ENCODE data around the gene HNRNPUL2. TPM values are rescaled to one million over a fixed set of nuclear protein-coding genes. Genes with fewer than 3 reads are reported as not detected.

HNRNPUL2 gene
- total RNA-seq, 4 donors from 2014 or later: 38.7 to 68.8 (median 50.3) TPM

DNA sequence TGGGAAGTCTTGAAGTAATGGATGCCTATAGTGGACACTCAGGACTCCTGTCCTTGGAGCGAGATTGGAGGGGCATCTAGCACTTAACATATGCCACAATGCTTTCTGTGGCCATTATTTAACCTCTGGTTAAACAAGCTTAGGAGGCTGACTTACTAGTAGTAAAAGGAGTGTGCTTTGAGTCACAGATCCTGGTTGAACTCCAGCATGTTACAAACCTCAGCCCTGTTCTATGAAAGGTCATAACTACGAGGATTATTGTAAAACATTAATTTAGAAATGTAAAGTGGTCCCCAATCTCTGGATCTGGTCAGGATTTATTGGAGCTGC is 54.1 kb downstream of the HNRNPUL2 start:
- Histone ChIP-seq H3K27me3 (no peaks in the 10 kb centered on the region), H3K27ac (peak overlapping the region in 2 of 4 donors; percentile 23 to 91), H3K4me3 (peak overlapping the region in 1 of 4 donors; percentile 81), H3K36me3 (peaks cover 0 to 38% (median 0%) of the 10 kb centered on the region in 3 donors), H3K9me3 (no peaks in the 10 kb centered on the region), H3K4me1 (peaks cover 0 to 52% (median 15%) of the 10 kb centered on the region in 4 donors)
- no peak for TF ChIP-seq POLR2A (IDR thresholded peaks at IDR 0.05)
- TF ChIP-seq, protein P1, sequence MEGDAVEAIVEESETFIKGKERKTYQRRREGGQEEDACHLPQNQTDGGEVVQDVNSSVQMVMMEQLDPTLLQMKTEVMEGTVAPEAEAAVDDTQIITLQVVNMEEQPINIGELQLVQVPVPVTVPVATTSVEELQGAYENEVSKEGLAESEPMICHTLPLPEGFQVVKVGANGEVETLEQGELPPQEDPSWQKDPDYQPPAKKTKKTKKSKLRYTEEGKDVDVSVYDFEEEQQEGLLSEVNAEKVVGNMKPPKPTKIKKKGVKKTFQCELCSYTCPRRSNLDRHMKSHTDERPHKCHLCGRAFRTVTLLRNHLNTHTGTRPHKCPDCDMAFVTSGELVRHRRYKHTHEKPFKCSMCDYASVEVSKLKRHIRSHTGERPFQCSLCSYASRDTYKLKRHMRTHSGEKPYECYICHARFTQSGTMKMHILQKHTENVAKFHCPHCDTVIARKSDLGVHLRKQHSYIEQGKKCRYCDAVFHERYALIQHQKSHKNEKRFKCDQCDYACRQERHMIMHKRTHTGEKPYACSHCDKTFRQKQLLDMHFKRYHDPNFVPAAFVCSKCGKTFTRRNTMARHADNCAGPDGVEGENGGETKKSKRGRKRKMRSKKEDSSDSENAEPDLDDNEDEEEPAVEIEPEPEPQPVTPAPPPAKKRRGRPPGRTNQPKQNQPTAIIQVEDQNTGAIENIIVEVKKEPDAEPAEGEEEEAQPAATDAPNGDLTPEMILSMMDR (IDR thresholded peaks at IDR 0.05): no peak
- DNase-seq: no peak

DNA sequence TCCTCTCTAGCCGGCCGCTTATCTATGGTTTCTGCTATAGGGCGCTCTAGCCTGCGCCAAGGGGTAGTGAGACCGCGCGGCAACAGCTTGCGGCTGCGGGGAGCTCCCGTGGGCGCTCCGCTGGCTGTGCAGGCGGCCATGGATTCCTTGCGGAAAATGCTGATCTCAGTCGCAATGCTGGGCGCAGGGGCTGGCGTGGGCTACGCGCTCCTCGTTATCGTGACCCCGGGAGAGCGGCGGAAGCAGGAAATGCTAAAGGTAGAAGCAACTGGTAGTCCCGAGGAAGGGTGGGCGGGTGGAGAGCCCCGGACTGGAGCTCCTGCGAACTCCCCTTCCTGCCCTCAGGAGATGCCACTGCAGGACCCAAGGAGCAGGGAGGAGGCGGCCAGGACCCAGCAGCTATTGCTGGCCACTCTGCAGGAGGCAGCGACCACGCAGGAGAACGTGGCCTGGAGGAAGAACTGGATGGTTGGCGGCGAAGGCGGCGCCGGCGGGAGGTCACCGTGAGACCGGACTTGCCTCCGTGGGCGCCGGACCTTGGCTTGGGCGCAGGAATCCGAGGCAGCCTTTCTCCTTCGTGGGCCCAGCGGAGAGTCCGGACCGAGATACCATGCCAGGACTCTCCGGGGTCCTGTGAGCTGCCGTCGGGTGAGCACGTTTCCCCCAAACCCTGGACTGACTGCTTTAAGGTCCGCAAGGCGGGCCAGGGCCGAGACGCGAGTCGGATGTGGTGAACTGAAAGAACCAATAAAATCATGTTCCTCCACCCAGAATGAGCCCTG is 55.5 kb downstream of the HNRNPUL2 start, which contains the start of the genes LBHD1 and UQCC3:
LBHD1 (minus strand) TSS at position 660 of the 782 bp plus-strand sequence. CDS start 2,236 bp downstream, outside the sequence.
UQCC3 (plus strand) TSS at position 66 of the 782 bp plus-strand sequence; CDS start at position 139, 73 bp downstream.
- Histone ChIP-seq H3K4me1 (peaks cover 0 to 52% (median 16%) of the 10 kb centered on the region in 4 donors), H3K27me3 (no peaks in the 10 kb centered on the region), H3K9me3 (no peaks in the 10 kb centered on the region), H3K4me3 (peak within 1 kb of the TSS; percentile 73 to 81 (median 75)), H3K27ac (peak within 1 kb of the TSS; percentile 88 to 95 (median 90)), H3K36me3 (peaks cover 0 to 26% (median 0%) of the 10 kb centered on the region in 3 donors)
- peak; percentile 83 to 89 (median 85) for DNase-seq
- TF ChIP-seq, protein P1 (IDR thresholded peaks at IDR 0.05): no peak
- peak; percentile 56 to 73 for TF ChIP-seq POLR2A (IDR thresholded peaks at IDR 0.05)

DNA sequence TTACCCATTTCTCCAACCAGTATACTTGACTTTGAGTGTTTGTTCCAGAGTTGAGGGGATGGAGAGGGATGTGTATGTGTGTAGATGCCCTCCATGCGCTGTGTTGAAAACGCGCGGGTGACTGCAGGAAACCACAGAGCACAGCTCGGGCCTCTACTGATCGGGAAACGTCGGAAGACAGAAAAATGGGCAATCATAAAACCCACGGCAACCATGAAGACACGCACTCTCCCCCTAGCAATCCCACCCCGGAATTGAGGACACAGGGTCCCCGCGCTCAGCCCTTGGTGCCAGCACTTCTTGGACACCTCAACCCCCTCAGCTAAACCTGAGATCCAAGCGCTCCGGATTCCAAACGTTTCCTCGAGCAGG is 56.0 kb downstream of the HNRNPUL2 start:
- peaks cover 0 to 21% (median 0%) of the 10 kb centered on the region in 3 donors for H3K36me3 ChIP-seq
- peaks cover 0 to 56% (median 22%) of the 10 kb centered on the region in 4 donors for H3K4me1 ChIP-seq
- H3K9me3 ChIP-seq: no peaks in the 10 kb centered on the region
- TF ChIP-seq POLR2A (IDR thresholded peaks at IDR 0.05): no peak
- TF ChIP-seq, protein P1 (IDR thresholded peaks at IDR 0.05): no peak
- no peaks in the 10 kb centered on the region for H3K27me3 ChIP-seq
- peak overlapping the region; percentile 88 to 95 (median 90) for H3K27ac ChIP-seq
- peak overlapping the region; percentile 73 to 81 (median 75) for H3K4me3 ChIP-seq
- no peak for DNase-seq

DNA sequence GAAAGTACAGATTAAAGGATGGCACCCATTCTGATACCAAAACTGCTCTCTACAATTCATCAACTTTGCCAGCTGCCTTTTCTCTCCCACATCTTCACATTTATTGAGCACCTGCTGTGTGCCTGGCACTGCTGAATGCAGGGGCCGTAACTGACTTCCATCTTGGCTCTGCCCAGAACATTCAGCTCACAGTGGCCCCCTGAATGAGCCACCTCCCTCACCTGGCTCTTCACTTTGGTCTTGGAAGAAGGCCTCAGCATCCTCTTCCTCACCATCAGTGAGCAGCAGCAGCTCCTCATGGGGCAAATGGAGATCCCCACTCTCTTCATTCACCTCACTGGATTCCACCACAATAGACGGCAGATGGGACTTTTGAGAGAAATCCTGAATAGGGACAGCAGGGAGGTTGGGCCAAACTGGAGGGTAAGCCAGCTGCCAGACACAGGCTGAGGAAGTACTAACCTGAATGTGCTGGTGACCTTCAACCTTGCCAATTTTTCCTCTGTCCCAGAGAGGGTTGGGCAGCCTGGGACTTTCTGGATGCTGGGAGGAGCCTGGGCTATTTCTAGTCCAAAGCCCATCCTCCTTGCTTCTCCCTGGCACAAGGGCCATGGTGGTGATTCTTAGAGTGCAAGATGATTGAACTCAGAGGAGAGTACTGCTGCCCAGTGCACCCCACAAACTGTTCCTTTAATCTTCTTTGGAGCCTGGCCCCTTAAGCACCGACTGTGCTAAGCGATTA is 57.7 kb downstream of the HNRNPUL2 start:
- Histone ChIP-seq H3K9me3 (no peaks in the 10 kb centered on the region), H3K36me3 (peaks cover 0 to 9% (median 0%) of the 10 kb centered on the region in 3 donors), H3K27ac (peak overlapping the region in 3 of 4 donors; percentile 36 to 95 (median 88)), H3K4me3 (no peak overlapping the region), H3K27me3 (no peaks in the 10 kb centered on the region), H3K4me1 (peaks cover 0 to 59% (median 24%) of the 10 kb centered on the region in 4 donors)
- DNase-seq: peak in 1 of 3 donors; percentile 52
- TF ChIP-seq POLR2A (IDR thresholded peaks at IDR 0.05): no peak
- TF ChIP-seq, protein P1 (IDR thresholded peaks at IDR 0.05): no peak

DNA sequence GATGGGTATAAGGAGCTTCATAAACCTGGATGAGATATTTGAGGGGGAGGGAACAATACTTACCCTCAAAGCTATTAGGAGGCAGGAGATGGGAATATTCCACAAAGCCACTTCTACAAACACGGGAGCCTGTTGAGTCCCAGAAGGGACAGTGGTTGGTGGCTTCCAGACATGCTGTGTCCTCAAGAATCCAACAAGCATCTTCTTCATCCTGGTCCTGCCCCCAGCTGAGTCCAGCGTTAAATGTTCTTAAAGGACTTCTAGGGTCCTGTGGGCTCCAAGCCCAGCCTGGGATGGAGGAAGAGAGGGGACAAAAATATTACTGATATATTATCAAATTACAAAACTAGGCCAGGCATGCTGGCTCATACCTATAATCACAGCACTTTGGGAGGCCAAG is 59.8 kb downstream of the HNRNPUL2 start:
- peaks cover 0 to 53% (median 19%) of the 10 kb centered on the region in 4 donors for H3K4me1 ChIP-seq
- H3K27me3 ChIP-seq: no peaks in the 10 kb centered on the region
- DNase-seq: no peak
- H3K36me3 ChIP-seq: peaks cover 0 to 10% (median 0%) of the 10 kb centered on the region in 3 donors
- H3K27ac ChIP-seq: no peak overlapping the region
- no peak overlapping the region for H3K4me3 ChIP-seq
- H3K9me3 ChIP-seq: no peaks in the 10 kb centered on the region
- TF ChIP-seq, protein P1 (IDR thresholded peaks at IDR 0.05): no peak
- no peak for TF ChIP-seq POLR2A (IDR thresholded peaks at IDR 0.05)
